ENCODE results near the gene CRK. TPM values are rescaled to one million over a fixed set of nuclear protein-coding genes. Genes with fewer than 3 reads are reported as not detected.

Gene CRK
- total RNA-seq, 1 experiment from 2014 or later: 74.7 TPM

Other genes with a start within 250 kb of the CRK start
- gene BHLHA9, start 185.8 kb downstream of the CRK start, total RNA-seq (2014; rRNA removed; shearing (Covaris generic)): not detected in 2 replicates
- gene TRARG1, start 176.6 kb downstream of the CRK start, total RNA-seq (2014; rRNA removed; shearing (Covaris generic)): not detected in 2 replicates
- gene YWHAE, start 56.0 kb downstream of the CRK start, total RNA-seq (2014; rRNA removed; shearing (Covaris generic)): 417 and 518 TPM in 2 replicates
- gene MYO1C, start 36.5 kb upstream of the CRK start, total RNA-seq (2014; rRNA removed; shearing (Covaris generic)): 76.2 and 78.8 TPM in 2 replicates
- 20.0 and 35.9 TPM in 2 replicates for gene INPP5K, start 60.4 kb upstream of the CRK start, total RNA-seq (2014; rRNA removed; shearing (Covaris generic))
- 26.6 and 28.4 TPM in 2 replicates for gene PITPNA, start 106.6 kb upstream of the CRK start, total RNA-seq (2014; rRNA removed; shearing (Covaris generic))
- gene SLC43A2, start 172.6 kb upstream of the CRK start, total RNA-seq (2014; rRNA removed; shearing (Covaris generic)): 0.92 and 1.3 TPM in 2 replicates
- 0.23 TPM in 1 of 2 replicates, not detected in the other for gene SCARF1, start 189.5 kb upstream of the CRK start, total RNA-seq (2014; rRNA removed; shearing (Covaris generic))
- gene RILP, start 193.6 kb upstream of the CRK start, total RNA-seq (2014; rRNA removed; shearing (Covaris generic)): 1.2 and 2.1 TPM in 2 replicates
- 112 and 113 TPM in 2 replicates for gene PRPF8, start 228.6 kb upstream of the CRK start, total RNA-seq (2014; rRNA removed; shearing (Covaris generic))